Stimulated activated CD8-positive, alpha-beta memory T cell treated with anti-CD3 and anti-CD28 coated beads, Interleukin-4, amount 100 ng/mL, for 24 hours (primary cell): ENCODE results near the gene JMJD7.

Source experiments
- DNase-seq: peaks from one replicate; pipeline ENCODE4 v3.0.0-alpha.2; 2020; ENCODE audit warnings: low read depth

JMJD7 gene

DNA sequence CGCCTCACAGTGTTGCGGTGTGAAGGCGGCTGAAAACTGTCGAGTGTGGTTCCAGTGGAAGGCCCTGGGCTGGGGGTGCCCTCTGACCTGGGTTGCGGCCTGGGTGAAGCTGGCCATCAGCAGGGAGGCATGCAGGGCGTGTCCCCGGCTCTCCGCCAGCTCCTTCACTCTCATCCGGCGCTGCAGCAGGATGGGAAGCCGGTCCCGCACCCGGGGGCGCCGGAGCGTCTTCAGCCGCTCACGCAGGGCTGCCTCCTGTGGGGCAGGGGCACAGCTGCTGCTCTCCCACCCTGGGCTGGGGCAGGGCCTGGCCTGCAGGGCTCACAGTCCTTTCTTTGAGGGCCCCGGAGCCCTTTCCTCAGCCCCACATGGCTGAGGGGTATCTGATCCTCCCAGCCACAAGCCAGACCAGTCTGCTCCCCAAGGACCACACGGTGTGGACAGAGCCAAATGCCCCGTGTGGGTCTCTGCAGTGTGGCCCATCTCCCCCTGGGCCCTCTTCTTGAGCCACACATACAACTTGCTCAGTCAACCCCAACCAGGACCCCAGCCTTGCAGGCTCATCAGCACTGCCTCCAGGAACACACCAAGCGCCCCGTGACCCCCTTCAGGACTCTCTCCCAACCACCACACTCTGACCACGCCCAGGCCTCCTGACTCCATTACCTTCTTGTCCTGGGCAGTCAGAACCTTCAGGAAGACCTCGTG is 39.1 kb downstream of the JMJD7 start:
- no peak for DNase-seq

DNA sequence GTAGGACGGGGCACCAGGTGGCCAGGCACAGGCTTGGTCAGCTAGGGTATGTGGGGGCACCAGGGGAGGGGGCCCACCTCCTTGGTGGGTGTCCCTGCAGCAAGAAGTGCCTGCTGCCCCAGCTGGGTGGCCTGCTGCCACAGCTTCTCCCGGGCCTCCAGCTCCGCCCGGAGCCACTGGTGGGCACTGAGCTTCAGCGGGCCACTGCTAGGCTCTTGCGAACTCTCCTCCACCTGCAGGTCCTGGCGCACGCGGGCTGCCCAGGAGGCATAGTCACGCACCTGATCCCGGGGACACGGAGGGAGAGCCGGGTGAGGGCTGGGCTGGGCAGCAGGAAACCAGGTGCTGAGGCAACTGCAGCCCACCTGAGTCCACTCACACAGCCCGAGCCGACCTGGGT is 40.4 kb downstream of the JMJD7 start:
- DNase-seq, result no peak

DNA sequence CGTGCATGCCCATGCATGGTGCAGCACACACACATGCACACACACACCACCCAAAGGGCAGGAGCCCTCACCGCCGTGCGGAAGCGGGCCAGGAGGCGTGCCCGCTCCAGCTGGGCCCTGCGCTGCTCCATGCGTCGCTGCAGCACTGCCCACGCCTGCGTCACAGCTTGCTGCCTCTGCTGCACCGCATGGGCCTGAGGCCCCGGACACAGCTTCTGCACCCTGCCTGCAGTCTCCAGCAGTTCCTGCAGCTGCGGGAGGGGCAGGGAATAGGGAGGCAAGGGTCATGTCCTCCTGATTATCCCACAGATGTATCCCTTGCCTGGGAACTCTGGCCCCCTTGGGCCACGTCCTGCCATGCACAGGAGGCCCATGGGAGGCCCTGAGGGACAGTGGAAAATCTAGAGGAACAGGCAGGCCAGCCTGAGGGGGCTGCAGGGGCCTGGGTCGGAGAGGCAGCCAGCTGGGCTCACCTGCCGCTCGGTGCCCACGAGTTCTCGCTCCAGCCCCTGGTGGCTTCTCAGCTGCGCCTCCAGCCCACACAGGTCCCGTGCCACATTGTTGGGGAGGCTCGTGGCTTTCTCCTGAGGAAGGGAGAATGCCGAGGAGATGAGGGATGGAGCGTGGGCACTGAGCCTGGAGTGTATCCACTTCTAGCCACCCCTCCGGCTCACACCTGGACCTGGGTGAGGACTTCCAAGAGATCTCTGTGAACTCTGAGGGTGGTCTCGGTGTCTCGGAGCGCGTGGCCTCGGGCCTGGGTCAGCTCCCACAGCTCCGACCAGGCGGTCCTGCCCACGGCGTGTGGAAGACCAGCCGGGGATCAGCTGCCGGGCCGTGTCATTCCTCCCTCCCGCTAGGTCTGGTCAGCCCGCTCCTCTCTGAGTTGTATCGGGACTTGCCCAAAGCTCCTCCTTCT is 42.1 kb downstream of the JMJD7 start:
- DNase-seq, result no peak

GRCh38 chr15:41870689-41871081 is 42.8 kb downstream of the JMJD7 start:
- peak; percentile 38 for DNase-seq

DNA sequence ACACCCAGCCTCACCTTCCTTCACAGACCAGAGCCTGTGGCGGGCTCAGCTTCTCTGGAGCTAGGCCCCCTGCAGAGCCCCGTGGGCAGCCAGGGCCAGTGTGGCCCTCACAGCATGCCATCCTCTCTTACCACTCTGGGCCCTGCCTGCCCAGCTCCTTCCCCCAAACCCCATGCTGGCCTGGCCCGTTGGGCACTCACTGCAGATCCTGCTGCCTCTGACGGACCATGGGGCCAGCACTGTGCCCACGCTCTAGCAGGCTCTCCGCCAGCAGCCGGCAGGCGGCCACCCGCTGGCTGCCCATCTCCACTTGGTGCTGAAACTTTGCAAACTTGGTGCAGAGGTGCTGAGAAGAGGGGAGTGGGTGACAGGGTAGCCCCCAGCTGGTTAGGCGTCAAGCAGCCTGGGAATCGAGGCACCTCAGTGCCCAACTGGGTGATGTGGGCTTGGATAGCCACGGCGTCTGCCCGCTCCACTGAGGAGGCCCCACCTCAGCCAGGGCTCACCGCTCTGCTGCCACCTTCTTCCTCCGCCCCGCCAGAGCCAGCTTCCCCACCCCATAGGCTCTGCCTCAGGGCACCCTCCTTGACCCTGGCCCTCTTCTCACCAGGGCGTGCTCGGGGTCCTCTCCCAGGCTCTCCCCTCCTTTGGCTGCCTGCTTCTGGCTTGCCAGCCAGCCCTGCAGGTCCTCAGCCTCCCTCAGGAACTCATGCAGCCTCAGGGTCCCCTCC is 43.4 kb downstream of the JMJD7 start:
- DNase-seq, result no peak

- no peak for DNase-seq
These were observed 44.4 kb downstream of the JMJD7 start for GRCh38 chr15:41872166-41872747.

DNA sequence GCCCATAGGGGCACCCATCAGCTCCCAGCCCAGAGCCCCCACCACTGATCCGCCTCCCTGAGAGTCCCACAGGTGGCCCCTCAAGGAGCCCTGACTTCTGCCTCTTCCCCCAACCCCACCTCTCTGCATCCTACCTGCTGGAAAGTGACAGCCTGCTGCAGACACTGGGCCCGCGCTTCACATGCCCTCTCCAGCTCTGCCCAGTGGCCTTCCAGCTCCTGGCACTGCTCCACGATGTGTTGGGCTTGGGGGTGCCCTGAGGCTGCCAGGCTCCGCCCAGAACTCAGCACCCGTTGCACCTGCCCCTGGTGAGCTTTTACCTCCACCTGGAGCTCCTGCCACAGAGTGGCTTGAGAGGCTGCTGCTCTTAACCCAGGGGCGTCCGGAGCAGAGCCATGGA is 45.8 kb downstream of the JMJD7 start:
- no peak for DNase-seq

- DNase-seq, result no peak
These were observed 46.8 kb downstream of the JMJD7 start for GRCh38 chr15:41874736-41875135.

DNA sequence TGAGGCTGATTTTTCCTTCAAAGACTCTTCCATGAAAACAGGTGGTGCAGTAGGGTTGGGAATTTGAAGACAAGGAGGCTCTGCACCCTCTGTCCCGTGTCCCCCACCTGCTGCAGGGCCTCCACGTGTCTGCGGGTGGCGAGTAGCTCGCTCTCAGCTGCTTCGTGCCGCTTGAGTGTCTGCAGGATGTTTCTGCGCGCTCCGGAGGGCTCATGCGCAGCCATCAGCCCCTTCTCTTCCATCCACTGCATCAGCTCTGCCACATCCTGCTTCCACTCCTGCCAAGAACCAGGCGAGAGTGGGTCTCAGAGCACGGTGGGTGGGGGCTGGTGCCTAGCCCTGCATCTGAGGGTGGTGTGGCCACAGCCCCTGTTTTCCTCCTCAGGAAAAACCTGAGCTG is 48.1 kb downstream of the JMJD7 start:
- DNase-seq, result no peak

- DNase-seq, result no peak
These were observed 48.8 kb downstream of the JMJD7 start for GRCh38 chr15:41876689-41877088.

DNA sequence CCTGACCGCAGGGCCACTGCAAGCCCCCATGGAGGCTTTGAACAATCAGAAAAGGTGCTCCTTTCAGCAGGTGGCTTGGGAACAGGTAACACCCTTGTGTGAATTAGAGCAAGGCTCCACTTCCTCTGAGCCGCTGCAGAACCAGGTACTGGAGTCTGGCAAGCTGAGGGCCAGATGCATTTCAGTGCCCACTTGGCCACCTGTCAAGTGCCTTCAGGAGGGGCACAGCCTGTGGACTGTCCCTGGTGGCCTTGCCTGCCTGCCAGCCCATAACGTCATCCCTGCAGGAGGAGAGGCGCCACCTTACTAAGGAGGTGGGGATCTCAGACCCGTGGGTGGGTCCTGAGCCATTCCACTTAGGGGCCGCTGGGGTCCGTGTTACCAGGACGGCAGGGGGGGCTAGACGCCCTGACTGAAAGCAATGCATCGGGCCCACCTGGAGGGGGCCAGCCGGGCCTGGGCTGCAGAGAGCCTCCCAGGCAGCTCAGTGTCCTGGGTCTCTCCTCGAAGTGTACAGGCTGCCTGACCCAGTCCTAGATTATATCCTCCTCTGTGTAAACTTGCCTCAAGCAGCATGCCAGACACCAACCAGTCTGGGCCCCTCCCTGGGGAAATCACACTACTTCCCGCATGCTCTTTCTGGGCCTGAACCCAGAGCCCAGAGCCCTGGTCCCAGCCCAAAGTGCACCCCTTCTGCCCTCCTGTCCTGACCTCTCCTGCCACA is 49.9 kb downstream of the JMJD7 start:
- DNase-seq, result no peak

- DNase-seq, result no peak
These were observed 50.4 kb downstream of the JMJD7 start for GRCh38 chr15:41878355-41878699.

DNA sequence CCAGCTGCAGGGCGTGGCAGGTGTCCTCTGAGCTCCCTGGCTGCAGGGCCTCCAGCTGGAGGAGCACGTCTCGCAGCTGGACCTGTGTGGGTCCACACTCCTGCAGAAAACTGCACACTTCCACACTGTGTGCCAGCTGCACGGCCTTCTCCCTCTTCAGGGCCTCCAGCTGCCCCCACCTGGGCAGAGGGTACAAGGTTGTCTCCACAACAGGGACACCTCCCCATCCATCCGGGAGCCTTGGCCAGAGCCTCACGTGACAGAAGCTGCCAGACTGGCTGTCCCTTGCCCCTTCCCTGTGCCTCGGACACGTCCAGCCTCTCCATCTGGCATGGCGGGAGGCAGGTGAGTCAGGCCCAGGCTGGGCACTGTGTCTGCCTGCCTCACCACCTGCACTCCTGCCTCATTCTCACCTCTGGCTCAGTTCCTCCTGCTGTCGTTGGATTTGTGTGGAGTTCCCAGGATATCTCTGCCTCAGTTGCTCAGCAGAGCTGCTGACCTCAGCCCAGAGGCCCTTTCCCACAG is 51.5 kb downstream of the JMJD7 start:
- no peak for DNase-seq

- no peak for DNase-seq
These were observed 52.4 kb downstream of the JMJD7 start for GRCh38 chr15:41880156-41880877.

- DNase-seq, result no peak
These were observed 53.2 kb downstream of the JMJD7 start for GRCh38 chr15:41881086-41881485.

DNA sequence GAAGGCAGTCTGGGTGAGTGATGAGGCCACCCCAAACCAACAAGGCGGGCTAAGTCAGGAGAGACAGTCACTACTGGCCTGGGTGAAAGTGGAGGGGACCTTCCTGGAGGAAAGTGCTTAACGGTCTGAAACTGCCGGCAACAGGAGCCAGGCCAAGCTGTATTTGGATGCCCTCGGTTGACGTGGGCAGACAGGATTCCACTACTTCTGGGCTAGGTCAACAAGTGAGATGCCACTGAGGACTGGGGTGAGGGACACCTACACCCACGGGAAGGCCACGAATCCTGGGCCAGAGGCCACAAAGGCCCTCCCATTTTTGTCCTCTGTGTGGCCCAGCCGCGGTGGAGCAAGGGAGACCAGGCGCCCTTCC is 53.6 kb downstream of the JMJD7 start:
- DNase-seq, result no peak

DNA sequence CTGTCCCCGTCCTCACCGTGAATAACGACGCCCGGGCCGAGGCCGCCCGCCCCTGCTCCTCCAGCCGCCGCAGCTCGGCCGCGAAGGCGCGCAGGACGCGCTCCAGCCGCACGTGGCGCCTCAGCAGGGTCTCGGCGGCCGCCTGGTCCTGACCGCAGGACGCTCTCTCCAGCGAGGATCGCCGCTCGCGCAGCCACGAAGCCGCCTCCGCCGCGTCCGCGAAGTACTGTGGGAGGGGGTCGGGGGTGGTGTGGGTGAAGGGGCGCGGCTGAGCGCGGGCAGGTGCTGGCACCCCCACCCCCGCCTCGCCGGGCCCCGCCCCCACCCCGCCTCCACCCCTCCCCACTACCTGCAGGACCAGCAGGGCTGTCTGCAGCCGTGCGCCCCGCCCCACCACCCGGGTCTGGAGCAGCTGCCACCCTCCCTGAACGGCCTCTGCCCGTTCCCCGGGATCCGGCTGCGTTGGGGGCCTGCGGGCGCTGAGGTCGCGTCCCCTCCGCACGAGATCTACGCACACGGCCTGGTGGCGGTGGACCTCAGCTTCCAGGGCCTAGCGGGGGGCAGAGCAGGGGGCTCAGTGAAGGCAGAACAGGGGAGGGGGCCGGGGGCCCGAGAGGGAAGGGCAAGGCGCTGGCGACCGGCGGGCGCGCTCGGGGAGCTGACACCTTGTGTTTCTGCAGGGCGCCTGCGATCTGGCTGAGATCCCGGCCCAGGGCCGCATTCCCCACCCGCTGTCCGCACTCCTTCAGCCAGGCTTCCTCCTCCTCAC is 54.2 kb downstream of the JMJD7 start:
- no peak for DNase-seq

DNA sequence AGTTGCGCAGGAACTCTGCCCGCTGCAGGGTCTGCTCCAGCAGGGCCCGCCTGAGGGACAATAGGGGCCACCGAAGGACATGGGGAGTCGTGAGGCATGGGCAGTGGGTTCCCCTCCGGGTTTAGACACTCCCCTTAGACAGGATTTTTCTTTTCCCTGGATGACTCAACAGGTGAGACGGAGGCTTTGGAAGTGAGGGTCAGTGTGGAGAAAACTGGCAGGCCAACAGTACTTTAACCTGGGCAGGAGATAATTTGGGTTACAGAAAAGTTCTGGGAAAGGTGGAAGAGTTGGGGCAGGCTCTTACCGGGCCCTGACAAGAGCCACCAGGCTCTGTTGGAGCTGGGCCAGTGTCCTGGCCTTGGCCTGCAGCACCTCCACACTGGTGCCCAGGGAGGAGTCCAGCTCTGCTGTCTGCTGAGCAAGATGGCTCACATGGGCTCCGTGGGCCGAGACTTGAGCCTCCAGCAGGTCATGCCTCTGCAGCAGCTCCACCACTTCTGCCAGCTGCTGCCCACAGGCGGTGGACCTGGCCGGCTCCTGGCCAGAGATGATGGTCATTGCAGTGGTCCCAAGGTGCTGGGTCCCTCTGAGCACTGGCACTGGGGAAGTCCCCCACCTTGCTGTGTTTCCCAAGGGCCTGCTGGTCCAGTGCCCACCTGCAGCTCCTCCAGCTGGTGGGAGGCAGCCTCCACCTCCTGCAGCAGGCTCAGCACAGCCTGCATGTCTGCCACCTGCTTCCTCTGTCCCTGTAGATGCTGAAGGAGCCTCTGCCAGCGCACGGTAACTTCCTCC is 55.0 kb downstream of the JMJD7 start:
- no peak for DNase-seq

- no peak for DNase-seq
These were observed 55.6 kb downstream of the JMJD7 start for GRCh38 chr15:41883484-41883825.
